GM18858 (cell line): Measurements from ENCODE around the gene TEX48.

Experiments
- ATAC-seq: cut with Tn5 transposase; IDR thresholded peaks from one replicate; pipeline ENCODE4 v1.9.1; 2021; ENCODE audit not compliant: unreplicated experiment

TEX48 gene

GRCh38 chr9:114626415-114627020 is 55.5 kb downstream of the TEX48 start:
- ATAC-seq: no peak

- ATAC-seq: no peak
Observed at GRCh38 chr9:114624677-114625076, 57.3 kb downstream of the TEX48 start.

- no peak for ATAC-seq
Observed at GRCh38 chr9:114621975-114622609, 59.9 kb downstream of the TEX48 start.

- ATAC-seq: no peak
Observed at GRCh38 chr9:114621561-114621960, 60.4 kb downstream of the TEX48 start.

GRCh38 chr9:114619191-114619761 is 62.7 kb downstream of the TEX48 start:
- peak; percentile 40 for ATAC-seq

- ATAC-seq: peak; percentile 59
Observed at GRCh38 chr9:114616684-114617520, 65.1 kb downstream of the TEX48 start.
